ENCODE data around the gene CFAP97.

DNA sequence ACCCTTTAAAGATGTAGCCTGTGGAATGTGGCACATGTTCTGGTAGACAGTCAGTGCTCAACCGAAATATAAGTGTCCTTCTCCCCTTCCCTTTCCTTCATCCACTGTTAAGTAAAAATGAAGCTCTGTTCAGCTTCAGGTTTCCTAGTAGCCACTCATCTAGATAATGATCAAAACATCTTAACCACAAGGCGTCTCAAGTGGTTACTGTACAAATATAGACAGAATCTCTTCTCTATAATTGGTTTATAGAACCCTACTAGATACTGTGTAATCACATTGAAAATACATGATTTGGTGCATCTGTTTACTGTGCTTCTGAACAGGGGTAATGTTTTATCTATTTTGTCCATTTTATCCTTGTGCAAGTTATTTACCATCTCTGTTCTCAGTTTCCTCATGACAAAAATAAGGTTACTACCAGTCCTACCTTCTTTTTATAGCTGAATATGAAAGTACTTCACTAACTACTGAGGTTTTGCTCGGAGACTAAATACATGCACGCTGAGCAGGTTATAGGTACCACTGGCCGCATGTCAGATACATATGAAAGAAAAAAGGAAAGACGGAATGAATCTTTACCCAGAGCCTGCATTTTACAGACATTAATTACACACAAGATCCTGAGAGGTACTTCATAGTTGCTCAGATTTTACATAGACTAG, 81.0 kb downstream of the CFAP97 start:
- TF ChIP-seq POLR2A (IDR thresholded peaks at IDR 0.05) (no peak), POLR2AphosphoS5 (IDR thresholded peaks at IDR 0.05) (no peak)

Data from stomach (tissue), 4 donors.